DND-41 (cell line): ENCODE measurements around the gene WIPF3.

Experiments used
- ATAC-seq: fragments of 200-7000 bp; cut with Tn5 transposase; 3 replicates; pipeline ENCODE4 v1.9.1; 2021; ENCODE audit warnings: low read depth; ENCODE audit not compliant: insufficient read depth
- DNase-seq: peaks from one replicate; pipeline ENCODE4 v3.0.0-alpha.2; 2020
- H2AFZ ChIP-seq: 2 replicates; pipeline ENCODE4 v1.6.0; 2012; ENCODE audit warnings: low read depth, low read length
- H3K27ac ChIP-seq: 2 replicates; pipeline ENCODE4 v1.5.1; 2012; ENCODE audit warnings: low read length, inconsistent platforms
- H3K27me3 ChIP-seq: fragments of 200-600 bp; sonication (generic); 2 replicates; pipeline ENCODE4 v1.6.0; 2012; ENCODE audit warnings: low read length, mild to moderate bottlenecking, inconsistent platforms; ENCODE audit not compliant: insufficient read depth, poor library complexity
- H3K36me3 ChIP-seq: 2 replicates; pipeline ENCODE4 v1.5.1; 2012; ENCODE audit warnings: low read length, inconsistent platforms; ENCODE audit not compliant: insufficient read depth
- H3K4me1 ChIP-seq: 2 replicates; pipeline ENCODE4 v1.5.1; 2012; ENCODE audit warnings: mild to moderate bottlenecking, low read length; ENCODE audit not compliant: insufficient read depth
- H3K4me2 ChIP-seq: 2 replicates; pipeline ENCODE4 v1.6.0; 2012; ENCODE audit warnings: mild to moderate bottlenecking, moderate library complexity, low read length, inconsistent platforms; ENCODE audit not compliant: insufficient read depth
- H3K4me3 ChIP-seq, 2 experiments: fragments of 200-600 bp in 1 of 2; shearing (Covaris generic) in 1 of 2; 2 replicates each; pipeline ENCODE4 v1.5.1; 2012 to 2016; ENCODE audit warnings: inconsistent platforms in 2 of 2, low read length in 2 of 2, mild to moderate bottlenecking in 2 of 2, low read depth in 1 of 2, moderate library complexity in 1 of 2
- H3K79me2 ChIP-seq: 2 replicates; pipeline ENCODE4 v1.6.0; 2012; ENCODE audit warnings: low read length, inconsistent platforms; ENCODE audit not compliant: insufficient read depth
- H3K9ac ChIP-seq: 2 replicates; pipeline ENCODE4 v1.6.0; 2012; ENCODE audit warnings: low read depth, mild to moderate bottlenecking, inconsistent platforms, low read length, moderate library complexity
- H3K9me3 ChIP-seq: 2 replicates; pipeline ENCODE4 v1.5.1; 2012; ENCODE audit warnings: low read length, moderate library complexity, mild to moderate bottlenecking, inconsistent platforms; ENCODE audit not compliant: insufficient read depth, severe bottlenecking
- H4K20me1 ChIP-seq: 2 replicates; pipeline ENCODE4 v1.6.0; 2012; ENCODE audit warnings: low read length; ENCODE audit not compliant: insufficient read depth
- CTCF ChIP-seq: IDR thresholded peaks from 2 replicates; pipeline ENCODE4 v1.5.1; 2012; ENCODE audit warnings: borderline replicate concordance, low read length, moderate library complexity, mild to moderate bottlenecking; ENCODE audit not compliant: poor library complexity, severe bottlenecking; ENCODE audit errors: extremely low read depth
- EZH2 ChIP-seq: IDR thresholded peaks from 3 replicates; pipeline ENCODE4 v1.6.1; 2012; ENCODE audit warnings: borderline replicate concordance, low read depth, mild to moderate bottlenecking, moderate library complexity, low read length, inconsistent platforms; ENCODE audit not compliant: severe bottlenecking

The WIPF3 gene

GRCh38 chr7:29915481-29916215 lies 109.3 kb downstream of the WIPF3 start:
- Histone ChIP-seq H2AFZ (no peak overlapping the region), H3K4me2 (no peak overlapping the region), H3K4me3 (no peak overlapping the region), H3K27ac (no peak overlapping the region), H3K4me1 (no peaks in the 10 kb centered on the region), H3K36me3 (no peaks in the 10 kb centered on the region), H3K9me3 (no peaks in the 10 kb centered on the region), H4K20me1 (no peaks in the 10 kb centered on the region), H3K79me2 (no peaks in the 10 kb centered on the region), H3K27me3 (peaks cover 4% of the 10 kb centered on the region), H3K9ac (no peak overlapping the region)
- DNase-seq (no peak), ATAC-seq (no peak)
- no peak for TF ChIP-seq CTCF
- TF ChIP-seq EZH2 = no peak

GRCh38 chr7:29917641-29918040 lies 111.3 kb downstream of the WIPF3 start:
- DNase-seq (no peak), ATAC-seq (no peak)
- Histone ChIP-seq H3K36me3 (no peaks in the 10 kb centered on the region), H2AFZ (no peak overlapping the region), H3K79me2 (no peaks in the 10 kb centered on the region), H3K9ac (no peak overlapping the region), H3K27me3 (peaks cover 4% of the 10 kb centered on the region), H3K4me1 (no peaks in the 10 kb centered on the region), H3K27ac (no peak overlapping the region), H3K4me3 (no peak overlapping the region), H3K4me2 (no peak overlapping the region), H3K9me3 (no peaks in the 10 kb centered on the region), H4K20me1 (0 out of 2 replicates have a peak, but pooled peaks cover 3% of the 10 kb centered on the region)
- TF ChIP-seq EZH2 (no peak), CTCF (no peak)

- no peak for ATAC-seq
These were observed 112.5 kb downstream of the WIPF3 start for GRCh38 chr7:29918850-29919249.

More at GRCh38 chr7:29918850-29919249, 112.5 kb downstream of the WIPF3 start:
- Histone ChIP-seq H3K4me2 (no peak overlapping the region), H3K27me3 (peaks cover 4% of the 10 kb centered on the region), H2AFZ (no peak overlapping the region), H3K4me3 (no peak overlapping the region), H3K79me2 (no peaks in the 10 kb centered on the region), H3K36me3 (no peaks in the 10 kb centered on the region), H3K9ac (no peak overlapping the region), H3K27ac (no peak overlapping the region), H4K20me1 (0 out of 2 replicates have a peak, but pooled peaks cover 3% of the 10 kb centered on the region), H3K9me3 (no peaks in the 10 kb centered on the region), H3K4me1 (no peaks in the 10 kb centered on the region)
- DNase-seq = no peak
- TF ChIP-seq EZH2 (no peak), CTCF (no peak)
